Tibial artery (tissue), 4 donors: ENCODE data around the gene TDO2.

ENCODE experiments used
- DNase-seq, 2 donors: peaks; one replicate each; pipeline ENCODE4 v3.0.0-alpha.2; 2019
- H3K27ac ChIP-seq, 2 donors: fragments of 200-600 bp; sonication (generic) in 1 of 2; 1 replicate in 1 of 2; 2 replicates in 1 of 2; pipeline ENCODE4 v1.5.1; 2018 to 2019; ENCODE audit warnings: mild to moderate bottlenecking in 1 of 2
- H3K27me3 ChIP-seq, 2 donors: fragments of 200-600 bp; sonication (generic) in 1 of 2; one replicate each; pipeline versions ENCODE4 v1.5.1 to v1.6.0; 2016 to 2019
- H3K36me3 ChIP-seq, 3 donors: fragments of 200-600 bp; sonication (generic) in 2 of 3; one replicate each; pipeline ENCODE4 v1.5.1; 2016 to 2019; ENCODE audit warnings: mild to moderate bottlenecking in 2 of 3
- H3K4me1 ChIP-seq, 4 donors: fragments of 200-600 bp; sonication (generic) in 2 of 4; 1 replicate in 3 of 4; 2 replicates in 1 of 4; pipeline ENCODE4 v1.5.1; 2016 to 2019
- H3K4me3 ChIP-seq, 2 donors: fragments of 200-600 bp; sonication (generic) in 1 of 2; 1 replicate in 1 of 2; 2 replicates in 1 of 2; pipeline ENCODE4 v1.5.1; 2018 to 2019; ENCODE audit warnings: mild to moderate bottlenecking in 2 of 2
- H3K9me3 ChIP-seq, 3 donors: fragments of 200-600 bp; sonication (generic) in 1 of 3; one replicate each; pipeline ENCODE4 v1.5.1; 2016 to 2019
- CTCF ChIP-seq, 2 experiments: fragments of 200-600 bp in 1 of 2; fragments of 450-650 bp in 1 of 2; IDR thresholded peaks; one replicate each; pipeline ENCODE4 v1.5.1; 2017 to 2019; ENCODE audit warnings: antibody characterized with exemption in 2 of 2, mild to moderate bottlenecking in 1 of 2, moderate library complexity in 1 of 2
- intact Hi-C: fragments of 100-400 bp; cut with DNase I; formaldehyde crosslinking; loops from one replicate; pipeline ENCODE4 v1.15.0; 2023; ENCODE audit warnings: low total_unique reads

Gene TDO2

GRCh38 chr4:155935389-155935986 lies 32.0 kb downstream of the TDO2 start:
- intact Hi-C loops = no loop called here
- Histone ChIP-seq H3K9me3 (no peaks in the 10 kb centered on the region), H3K27me3 (no peaks in the 10 kb centered on the region), H3K4me3 (no peak overlapping the region), H3K27ac (no peak overlapping the region), H3K4me1 (no peaks in the 10 kb centered on the region), H3K36me3 (peaks cover 16 to 55% (median 16%) of the 10 kb centered on the region in 3 donors)
- TF ChIP-seq CTCF (IDR thresholded peaks at IDR 0.05) = no peak
- DNase-seq = no peak

- Histone ChIP-seq H3K36me3 (peaks cover 16 to 51% (median 20%) of the 10 kb centered on the region in 3 donors), H3K27me3 (no peaks in the 10 kb centered on the region), H3K4me3 (no peak overlapping the region), H3K27ac (no peak overlapping the region), H3K4me1 (no peaks in the 10 kb centered on the region), H3K9me3 (no peaks in the 10 kb centered on the region)
- no peak for TF ChIP-seq CTCF (IDR thresholded peaks at IDR 0.05)
- intact Hi-C loops = no loop called here
- DNase-seq = no peak
Measured at GRCh38 chr4:155941085-155941790, 37.7 kb downstream of the TDO2 start.

GRCh38 chr4:155941820-155942219 lies 38.3 kb downstream of the TDO2 start:
- no peak overlapping the region for H3K27ac ChIP-seq
- no peaks in the 10 kb centered on the region for H3K4me1 ChIP-seq
- no peaks in the 10 kb centered on the region for H3K27me3 ChIP-seq
- peaks cover 10 to 45% (median 20%) of the 10 kb centered on the region in 3 donors for H3K36me3 ChIP-seq
- no peak overlapping the region for H3K4me3 ChIP-seq
- intact Hi-C loops = no loop called here
- DNase-seq = no peak
- TF ChIP-seq CTCF (IDR thresholded peaks at IDR 0.05) = no peak
- no peaks in the 10 kb centered on the region for H3K9me3 ChIP-seq

GRCh38 chr4:155943605-155944291 lies 40.3 kb downstream of the TDO2 start:
- Histone ChIP-seq H3K4me3 (no peak overlapping the region), H3K27ac (no peak overlapping the region), H3K27me3 (no peaks in the 10 kb centered on the region), H3K36me3 (peaks cover 0 to 30% (median 10%) of the 10 kb centered on the region in 3 donors), H3K4me1 (no peaks in the 10 kb centered on the region), H3K9me3 (no peaks in the 10 kb centered on the region)
- no peak for DNase-seq
- intact Hi-C loops = no loop called here
- TF ChIP-seq CTCF (IDR thresholded peaks at IDR 0.05) = no peak

GRCh38 chr4:155944516-155944915 lies 41.0 kb downstream of the TDO2 start:
- H3K27me3 ChIP-seq = no peaks in the 10 kb centered on the region
- peaks cover 0 to 26% (median 10%) of the 10 kb centered on the region in 3 donors for H3K36me3 ChIP-seq
- H3K9me3 ChIP-seq = no peaks in the 10 kb centered on the region
- no peak overlapping the region for H3K4me3 ChIP-seq
- intact Hi-C loops = no loop called here
- DNase-seq = no peak
- no peaks in the 10 kb centered on the region for H3K4me1 ChIP-seq
- TF ChIP-seq CTCF (IDR thresholded peaks at IDR 0.05) = no peak
- H3K27ac ChIP-seq = no peak overlapping the region
